SK-N-SH (cell line): ENCODE results near the gene ISCA2. TPM values are rescaled to one million over a fixed set of nuclear protein-coding genes. Genes with fewer than 3 reads are reported as not detected.

Experiments
- CTCF ChIA-PET: fragments of 300-600, 350-600 bp; formaldehyde crosslinking; extraction: SDS; loops from one replicate; lab custom pipeline; 2021; lab: Yijun Ruan, JAX
- POLR2A ChIA-PET: fragments of 350-600 bp; sonication (Branson Sonifier 250); formaldehyde crosslinking; extraction: SDS; loops from one replicate; lab custom pipeline; 2020; ENCODE audit warnings: antibody characterized with exemption, inconsistent platforms; lab: Yijun Ruan, JAX
- DNase-seq: peaks from one replicate; pipeline ENCODE4 v3.0.0; 2012
- H2AFZ ChIP-seq: fragments of 200-600 bp; sonication (generic); 2 replicates; pipeline ENCODE4 v1.8.1; 2016; ENCODE audit warnings: antibody characterized with exemption, mild to moderate bottlenecking, low read depth
- H3F3A ChIP-seq: fragments of 200-600 bp; sonication (generic); replicated peaks from 2 replicates; pipeline ENCODE3; 2016; ENCODE audit warnings: antibody characterized with exemption, mild to moderate bottlenecking; ENCODE audit not compliant: insufficient read depth
- H3K27ac ChIP-seq, 2 experiments: fragments of 200-500 bp in 1 of 2; fragments of 200-600 bp in 1 of 2; sonication (Bioruptor generic) in 1 of 2; sonication (generic), shearing (Covaris generic) in 1 of 2; 2 replicates each; pipeline versions ENCODE4 v1.5.1 to v1.6.1; 2014 to 2016; ENCODE audit warnings: low read depth in 2 of 2, inconsistent platforms in 1 of 2, low read length in 1 of 2, mild to moderate bottlenecking in 1 of 2, mixed read lengths in 1 of 2
- H3K27me3 ChIP-seq: fragments of 200-600 bp; sonication (generic), shearing (Covaris generic); 2 replicates; pipeline ENCODE4 v1.6.1; 2016; ENCODE audit warnings: mixed run types; ENCODE audit not compliant: insufficient read depth
- H3K36me3 ChIP-seq, 2 experiments: fragments of 200-500 bp in 1 of 2; fragments of 200-600 bp in 1 of 2; sonication (Bioruptor generic) in 1 of 2; sonication (generic) in 1 of 2; replicated peaks in 1 of 2; 2 replicates each; pipeline versions ENCODE3 to v1.5.1; 2014 to 2016; ENCODE audit warnings: low read length in 1 of 2, mild to moderate bottlenecking in 1 of 2; ENCODE audit not compliant: insufficient read depth in 2 of 2, control insufficient read depth in 1 of 2
- H3K4me1 ChIP-seq, 2 experiments: fragments of 200-500 bp in 1 of 2; fragments of 200-600 bp in 1 of 2; sonication (Bioruptor generic) in 1 of 2; sonication (generic), shearing (Covaris generic) in 1 of 2; 2 replicates each; pipeline versions ENCODE4 v1.5.1 to v1.6.1; 2014 to 2016; ENCODE audit warnings: low read depth in 1 of 2, low read length in 1 of 2, mixed run types in 1 of 2; ENCODE audit not compliant: insufficient read depth in 2 of 2, control insufficient read depth in 1 of 2
- H3K4me2 ChIP-seq: fragments of 200-600 bp; sonication (generic), shearing (Covaris generic); 2 replicates; pipeline ENCODE4 v1.6.1; 2017; ENCODE audit warnings: mixed run types
- H3K4me3 ChIP-seq, 2 experiments: fragments of 200-500 bp in 1 of 2; fragments of 200-600 bp in 1 of 2; sonication (Bioruptor generic) in 1 of 2; sonication (generic), shearing (Covaris generic) in 1 of 2; 2 replicates each; pipeline versions ENCODE4 v1.5.1 to v1.8.1; 2014 to 2016; ENCODE audit warnings: low read depth in 2 of 2, inconsistent platforms in 1 of 2, low read length in 1 of 2, mild to moderate bottlenecking in 1 of 2, mixed read lengths in 1 of 2, moderate library complexity in 1 of 2
- H3K79me2 ChIP-seq: fragments of 200-600 bp; sonication (generic); 2 replicates; pipeline ENCODE4 v1.8.1; 2017; ENCODE audit warnings: mild to moderate bottlenecking; ENCODE audit not compliant: insufficient read depth
- H3K9ac ChIP-seq: fragments of 200-600 bp; sonication (generic); 2 replicates; pipeline ENCODE4 v1.6.1; 2017; ENCODE audit warnings: mixed run types
- H3K9me2 ChIP-seq: fragments of 200-600 bp; sonication (generic); 2 replicates; pipeline ENCODE4 v1.6.1; 2017; ENCODE audit warnings: mixed run types
- H3K9me3 ChIP-seq: fragments of 200-600 bp; sonication (generic); 2 replicates; pipeline ENCODE4 v1.6.1; 2017; ENCODE audit warnings: mixed run types, mild to moderate bottlenecking, moderate library complexity
- H4K20me1 ChIP-seq: fragments of 200-600 bp; sonication (generic); 2 replicates; pipeline ENCODE4 v1.6.1; 2017; ENCODE audit warnings: mild to moderate bottlenecking, mixed run types; ENCODE audit not compliant: insufficient read depth
- ELF1 ChIP-seq: IDR thresholded peaks from 2 replicates; pipeline ENCODE4 v1.4.0; 2012
- EP300 ChIP-seq, 2 experiments: IDR thresholded peaks; 2 replicates each; pipeline versions ENCODE4 v1.4.0 to v1.6.1; 2012; ENCODE audit warnings: borderline replicate concordance in 1 of 2, low read depth in 1 of 2, low read length in 1 of 2
- FOXM1 ChIP-seq: IDR thresholded peaks from 2 replicates; pipeline ENCODE4 v1.4.0; 2012; ENCODE audit warnings: low read depth, mild to moderate bottlenecking
- GABPA ChIP-seq: IDR thresholded peaks from 2 replicates; pipeline ENCODE4 v1.4.0; 2012; ENCODE audit warnings: low read depth, mild to moderate bottlenecking
- JUND ChIP-seq: IDR thresholded peaks from 2 replicates; pipeline ENCODE4 v1.4.0; 2012
- NRF1 ChIP-seq: IDR thresholded peaks from 2 replicates; pipeline ENCODE4 v1.6.1; 2012; ENCODE audit warnings: low read depth, mild to moderate bottlenecking, low read length
- SMC3 ChIP-seq: IDR thresholded peaks from 2 replicates; pipeline ENCODE4 v1.6.1; 2012; ENCODE audit warnings: low read depth, low read length, improper control_type of control experiment
- TCF12 ChIP-seq: IDR thresholded peaks from 2 replicates; pipeline ENCODE4 v1.4.0; 2012
- WGBS: methylation state at CpG from one replicate; pipeline ENCODE4 v1.1.6; 2017; ENCODE audit warnings: low lambda C conversion rate; 5-methylcytosine and 5-hydroxymethylcytosine counted together
- polyA plus RNA-seq, 3 experiments: library from polyadenylated mRNA; depleted of rRNA; stranded (reverse); fragments of >200 nt; gene quantifications; 2 replicates each; pipeline ENCODE4 v1.2.3, GENCODE V29; 2012
- TF ChIP-seq, protein P1 (sequence below): fragments of 200-600 bp; sonication (generic); IDR thresholded peaks from 2 replicates; pipeline ENCODE4 v1.6.1; 2017; ENCODE audit warnings: antibody characterized with exemption, mild to moderate bottlenecking, moderate library complexity
- TF ChIP-seq, protein P2 (sequence below): IDR thresholded peaks from 2 replicates; pipeline ENCODE4; 2012
- TF ChIP-seq, protein P3 (sequence below): IDR thresholded peaks from 2 replicates; pipeline ENCODE4 v1.4.0; 2012; ENCODE audit warnings: low read depth
- TF ChIP-seq, protein P4 (sequence below): fragments of 150-350 bp; IDR thresholded peaks from 2 replicates; pipeline ENCODE4 v1.6.1; 2017; ENCODE audit warnings: antibody characterized with exemption, low read length, low read depth, borderline replicate concordance
- TF ChIP-seq, protein P5 (sequence below): IDR thresholded peaks from 2 replicates; pipeline ENCODE4 v1.4.0; 2012; ENCODE audit warnings: low read depth, borderline replicate concordance
- TF ChIP-seq, protein P6 (sequence below): IDR thresholded peaks from 2 replicates; pipeline ENCODE4 v1.6.1; 2012; ENCODE audit warnings: mild to moderate bottlenecking, low read depth, low read length, moderate library complexity

The ISCA2 gene
- polyA plus RNA-seq, 1 of the 3 experiments (the other 2 are of a cell fraction) = 51.9 TPM

DNA sequence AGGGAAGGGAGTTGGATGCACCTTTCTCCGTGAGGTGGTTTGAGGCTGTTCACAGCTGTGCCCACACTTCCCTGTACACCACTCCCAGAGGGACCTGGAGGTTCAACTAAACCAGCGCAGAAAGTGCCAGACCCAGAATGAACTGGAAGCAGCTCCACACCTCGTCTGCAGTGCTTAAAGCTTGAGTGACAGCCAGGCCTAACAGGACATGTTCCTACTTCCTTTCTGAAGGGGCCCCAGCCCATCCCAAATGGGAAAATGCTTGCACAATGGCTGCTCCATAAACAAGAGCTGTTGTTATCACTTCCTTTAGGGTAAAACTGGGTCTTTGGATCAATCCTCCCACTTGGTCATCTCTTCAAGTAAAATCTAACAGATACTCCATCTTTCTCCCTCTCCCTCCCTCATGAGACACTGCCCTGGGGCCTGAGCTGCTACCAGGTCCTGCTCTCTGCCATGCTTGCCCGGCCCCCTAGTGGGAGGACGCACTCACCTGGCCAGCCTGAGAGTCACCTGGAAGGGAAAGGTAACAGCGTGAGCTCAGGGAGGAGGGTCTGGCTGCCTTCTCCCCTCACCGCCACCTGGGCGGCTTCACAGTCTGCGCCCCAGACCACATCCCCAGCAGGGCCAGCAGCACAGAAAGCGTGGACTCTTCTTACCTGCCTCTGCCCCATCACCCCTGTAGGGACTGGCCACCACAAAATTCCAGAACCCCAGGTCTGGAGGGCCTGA is 33.5 kb downstream of the ISCA2 start:
- H3K9me2 ChIP-seq = no peaks in the 10 kb centered on the region
- TF ChIP-seq, protein P1, sequence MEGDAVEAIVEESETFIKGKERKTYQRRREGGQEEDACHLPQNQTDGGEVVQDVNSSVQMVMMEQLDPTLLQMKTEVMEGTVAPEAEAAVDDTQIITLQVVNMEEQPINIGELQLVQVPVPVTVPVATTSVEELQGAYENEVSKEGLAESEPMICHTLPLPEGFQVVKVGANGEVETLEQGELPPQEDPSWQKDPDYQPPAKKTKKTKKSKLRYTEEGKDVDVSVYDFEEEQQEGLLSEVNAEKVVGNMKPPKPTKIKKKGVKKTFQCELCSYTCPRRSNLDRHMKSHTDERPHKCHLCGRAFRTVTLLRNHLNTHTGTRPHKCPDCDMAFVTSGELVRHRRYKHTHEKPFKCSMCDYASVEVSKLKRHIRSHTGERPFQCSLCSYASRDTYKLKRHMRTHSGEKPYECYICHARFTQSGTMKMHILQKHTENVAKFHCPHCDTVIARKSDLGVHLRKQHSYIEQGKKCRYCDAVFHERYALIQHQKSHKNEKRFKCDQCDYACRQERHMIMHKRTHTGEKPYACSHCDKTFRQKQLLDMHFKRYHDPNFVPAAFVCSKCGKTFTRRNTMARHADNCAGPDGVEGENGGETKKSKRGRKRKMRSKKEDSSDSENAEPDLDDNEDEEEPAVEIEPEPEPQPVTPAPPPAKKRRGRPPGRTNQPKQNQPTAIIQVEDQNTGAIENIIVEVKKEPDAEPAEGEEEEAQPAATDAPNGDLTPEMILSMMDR = 0 out of 2 replicates have a peak, but pooled peaks have one; percentile 7
- TF ChIP-seq, protein P2, sequence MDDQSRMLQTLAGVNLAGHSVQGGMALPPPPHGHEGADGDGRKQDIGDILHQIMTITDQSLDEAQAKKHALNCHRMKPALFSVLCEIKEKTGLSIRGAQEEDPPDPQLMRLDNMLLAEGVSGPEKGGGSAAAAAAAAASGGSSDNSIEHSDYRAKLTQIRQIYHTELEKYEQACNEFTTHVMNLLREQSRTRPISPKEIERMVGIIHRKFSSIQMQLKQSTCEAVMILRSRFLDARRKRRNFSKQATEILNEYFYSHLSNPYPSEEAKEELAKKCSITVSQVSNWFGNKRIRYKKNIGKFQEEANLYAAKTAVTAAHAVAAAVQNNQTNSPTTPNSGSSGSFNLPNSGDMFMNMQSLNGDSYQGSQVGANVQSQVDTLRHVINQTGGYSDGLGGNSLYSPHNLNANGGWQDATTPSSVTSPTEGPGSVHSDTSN = no peak
- TF ChIP-seq NRF1 (no peak), TCF12 (no peak), JUND (no peak), ELF1 (no peak), FOXM1 (no peak)
- TF ChIP-seq, protein P3, sequence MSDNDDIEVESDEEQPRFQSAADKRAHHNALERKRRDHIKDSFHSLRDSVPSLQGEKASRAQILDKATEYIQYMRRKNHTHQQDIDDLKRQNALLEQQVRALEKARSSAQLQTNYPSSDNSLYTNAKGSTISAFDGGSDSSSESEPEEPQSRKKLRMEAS = no peak
- 74% methylated on average over 7 of the region's 10 CpGs for WGBS
- CTCF ChIA-PET = interaction anchor here (0.6 to 4.1 kb wide), 9 partner anchors 22 to 204 kb away, joined by 3 to 22 read pairs (median 3); no protein-coding TSS in a partner anchor
- peaks cover 5% of the 10 kb centered on the region; the same call in 1 of the 2 replicates for H3K79me2 ChIP-seq
- H3K4me2 ChIP-seq = no peak overlapping the region
- no peak overlapping the region for H3K4me3 ChIP-seq
- H3K36me3 ChIP-seq = peaks cover 14 to 55% of the 10 kb centered on the region in 2 experiments
- POLR2A ChIA-PET = no interaction called here
- no peak overlapping the region for H2AFZ ChIP-seq
- H3K4me1 ChIP-seq = no peaks in the 10 kb centered on the region; a peak in 1 of 4 replicates
- H3K27me3 ChIP-seq = no peaks in the 10 kb centered on the region
- no peak overlapping the region for H3K9ac ChIP-seq
- no peak for DNase-seq
- no peaks in the 10 kb centered on the region for H3K9me3 ChIP-seq
- H4K20me1 ChIP-seq = no peaks in the 10 kb centered on the region
- no peaks in the 10 kb centered on the region for H3F3A ChIP-seq
- no peak overlapping the region for H3K27ac ChIP-seq

DNA sequence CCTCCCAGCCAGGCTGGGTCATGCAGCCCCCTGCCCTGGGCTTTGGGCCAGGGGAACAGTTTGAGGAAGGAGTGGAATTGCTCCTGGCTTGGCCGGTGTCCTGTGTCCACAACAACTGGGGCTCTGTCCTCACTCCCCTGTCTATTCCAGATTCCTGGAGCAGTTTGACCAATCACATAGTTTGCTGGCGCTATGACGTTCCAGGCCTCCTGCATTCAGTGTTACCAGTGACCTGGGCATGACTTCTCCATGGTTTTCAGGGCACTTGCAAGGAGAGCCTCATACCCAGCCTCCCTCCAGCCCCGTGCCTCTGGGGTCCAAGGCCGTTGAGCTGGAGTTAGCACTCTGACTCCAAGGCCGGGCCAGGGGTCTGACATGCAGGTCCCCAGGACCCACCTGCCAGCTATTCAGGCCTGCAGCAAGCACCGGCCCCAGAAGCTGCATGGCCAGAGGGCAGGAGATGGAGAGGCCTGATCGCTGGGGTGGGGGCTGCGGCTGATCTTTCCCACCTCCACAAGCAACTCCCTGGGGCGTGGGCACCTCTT is 34.2 kb downstream of the ISCA2 start:
- Histone ChIP-seq H3K27me3 (no peaks in the 10 kb centered on the region), H3K4me1 (no peaks in the 10 kb centered on the region; a peak in 1 of 4 replicates), H2AFZ (no peak overlapping the region), H4K20me1 (no peaks in the 10 kb centered on the region), H3F3A (no peaks in the 10 kb centered on the region), H3K4me3 (no peak overlapping the region), H3K79me2 (peaks cover 5% of the 10 kb centered on the region; the same call in 1 of the 2 replicates), H3K9me2 (no peaks in the 10 kb centered on the region), H3K27ac (no peak overlapping the region), H3K4me2 (no peak overlapping the region), H3K9me3 (no peaks in the 10 kb centered on the region), H3K36me3 (peaks cover 15 to 51% of the 10 kb centered on the region in 2 experiments), H3K9ac (no peak overlapping the region)
- DNase-seq = no peak
- CTCF ChIA-PET = interaction anchor here (0.7 to 4.1 kb wide), 5 partner anchors 9 to 82 kb away, joined by 3 to 22 read pairs (median 3); no protein-coding TSS in a partner anchor
- 87% methylated on average over 6 of the region's 10 CpGs for WGBS
- POLR2A ChIA-PET = no interaction called here
- TF ChIP-seq, protein P4, sequence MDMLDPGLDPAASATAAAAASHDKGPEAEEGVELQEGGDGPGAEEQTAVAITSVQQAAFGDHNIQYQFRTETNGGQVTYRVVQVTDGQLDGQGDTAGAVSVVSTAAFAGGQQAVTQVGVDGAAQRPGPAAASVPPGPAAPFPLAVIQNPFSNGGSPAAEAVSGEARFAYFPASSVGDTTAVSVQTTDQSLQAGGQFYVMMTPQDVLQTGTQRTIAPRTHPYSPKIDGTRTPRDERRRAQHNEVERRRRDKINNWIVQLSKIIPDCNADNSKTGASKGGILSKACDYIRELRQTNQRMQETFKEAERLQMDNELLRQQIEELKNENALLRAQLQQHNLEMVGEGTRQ = no peak
- TF ChIP-seq TCF12 (no peak), GABPA (no peak), SMC3 (no peak), EP300 (IDR thresholded peaks at IDR 0.05; ENCODE audit: borderline replicate concordance in 1 of 2, low read depth in 1 of 2, low read length in 1 of 2) (no peak)
- TF ChIP-seq, protein P5, sequence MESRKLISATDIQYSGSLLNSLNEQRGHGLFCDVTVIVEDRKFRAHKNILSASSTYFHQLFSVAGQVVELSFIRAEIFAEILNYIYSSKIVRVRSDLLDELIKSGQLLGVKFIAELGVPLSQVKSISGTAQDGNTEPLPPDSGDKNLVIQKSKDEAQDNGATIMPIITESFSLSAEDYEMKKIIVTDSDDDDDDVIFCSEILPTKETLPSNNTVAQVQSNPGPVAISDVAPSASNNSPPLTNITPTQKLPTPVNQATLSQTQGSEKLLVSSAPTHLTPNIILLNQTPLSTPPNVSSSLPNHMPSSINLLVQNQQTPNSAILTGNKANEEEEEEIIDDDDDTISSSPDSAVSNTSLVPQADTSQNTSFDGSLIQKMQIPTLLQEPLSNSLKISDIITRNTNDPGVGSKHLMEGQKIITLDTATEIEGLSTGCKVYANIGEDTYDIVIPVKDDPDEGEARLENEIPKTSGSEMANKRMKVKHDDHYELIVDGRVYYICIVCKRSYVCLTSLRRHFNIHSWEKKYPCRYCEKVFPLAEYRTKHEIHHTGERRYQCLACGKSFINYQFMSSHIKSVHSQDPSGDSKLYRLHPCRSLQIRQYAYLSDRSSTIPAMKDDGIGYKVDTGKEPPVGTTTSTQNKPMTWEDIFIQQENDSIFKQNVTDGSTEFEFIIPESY = no peak
- TF ChIP-seq, protein P6, sequence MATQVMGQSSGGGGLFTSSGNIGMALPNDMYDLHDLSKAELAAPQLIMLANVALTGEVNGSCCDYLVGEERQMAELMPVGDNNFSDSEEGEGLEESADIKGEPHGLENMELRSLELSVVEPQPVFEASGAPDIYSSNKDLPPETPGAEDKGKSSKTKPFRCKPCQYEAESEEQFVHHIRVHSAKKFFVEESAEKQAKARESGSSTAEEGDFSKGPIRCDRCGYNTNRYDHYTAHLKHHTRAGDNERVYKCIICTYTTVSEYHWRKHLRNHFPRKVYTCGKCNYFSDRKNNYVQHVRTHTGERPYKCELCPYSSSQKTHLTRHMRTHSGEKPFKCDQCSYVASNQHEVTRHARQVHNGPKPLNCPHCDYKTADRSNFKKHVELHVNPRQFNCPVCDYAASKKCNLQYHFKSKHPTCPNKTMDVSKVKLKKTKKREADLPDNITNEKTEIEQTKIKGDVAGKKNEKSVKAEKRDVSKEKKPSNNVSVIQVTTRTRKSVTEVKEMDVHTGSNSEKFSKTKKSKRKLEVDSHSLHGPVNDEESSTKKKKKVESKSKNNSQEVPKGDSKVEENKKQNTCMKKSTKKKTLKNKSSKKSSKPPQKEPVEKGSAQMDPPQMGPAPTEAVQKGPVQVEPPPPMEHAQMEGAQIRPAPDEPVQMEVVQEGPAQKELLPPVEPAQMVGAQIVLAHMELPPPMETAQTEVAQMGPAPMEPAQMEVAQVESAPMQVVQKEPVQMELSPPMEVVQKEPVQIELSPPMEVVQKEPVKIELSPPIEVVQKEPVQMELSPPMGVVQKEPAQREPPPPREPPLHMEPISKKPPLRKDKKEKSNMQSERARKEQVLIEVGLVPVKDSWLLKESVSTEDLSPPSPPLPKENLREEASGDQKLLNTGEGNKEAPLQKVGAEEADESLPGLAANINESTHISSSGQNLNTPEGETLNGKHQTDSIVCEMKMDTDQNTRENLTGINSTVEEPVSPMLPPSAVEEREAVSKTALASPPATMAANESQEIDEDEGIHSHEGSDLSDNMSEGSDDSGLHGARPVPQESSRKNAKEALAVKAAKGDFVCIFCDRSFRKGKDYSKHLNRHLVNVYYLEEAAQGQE = no peak
- TF ChIP-seq, protein P2 = no peak
